Activated CD4-positive, alpha-beta T cell treated with anti-CD3 and anti-CD28 coated beads for 4 hours (primary cell): ENCODE data around the gene SHH.
A peak's percentile ranks its signal among the peaks of the same experiment; 100 is the strongest.

ENCODE experiments used
- DNase-seq, 2 donors: peaks; one replicate each; pipeline ENCODE4 v3.0.0-alpha.2; 2020

The SHH gene

GRCh38 chr7:155804897-155805825 lies 7.1 kb downstream of the SHH start:
- DNase-seq = peak in 1 of 2 donors; percentile 41

- no peak for DNase-seq
Measured at GRCh38 chr7:155804431-155804831, 7.8 kb downstream of the SHH start.

- no peak for DNase-seq
Measured at GRCh38 chr7:155803418-155804376, 8.6 kb downstream of the SHH start.

- no peak for DNase-seq
Measured at GRCh38 chr7:155802906-155803417, 9.3 kb downstream of the SHH start.

- no peak for DNase-seq
Measured at GRCh38 chr7:155802291-155802690, 10.0 kb downstream of the SHH start.

- DNase-seq = no peak
Measured at GRCh38 chr7:155800741-155801267, 11.5 kb downstream of the SHH start.

- no peak for DNase-seq
Measured at GRCh38 chr7:155800301-155800700, 12.0 kb downstream of the SHH start.

- no peak for DNase-seq
Measured at GRCh38 chr7:155799514-155799913, 12.7 kb downstream of the SHH start.

- no peak for DNase-seq
Measured at GRCh38 chr7:155798673-155799439, 13.4 kb downstream of the SHH start.

- no peak for DNase-seq
Measured at GRCh38 chr7:155797262-155798250, 14.7 kb downstream of the SHH start.

GRCh38 chr7:155796381-155797261 lies 15.6 kb downstream of the SHH start:
- peak; percentile 51 to 60 for DNase-seq

- DNase-seq = no peak
Measured at GRCh38 chr7:155795951-155796350, 16.3 kb downstream of the SHH start.

- no peak for DNase-seq
Measured at GRCh38 chr7:155795401-155795800, 16.9 kb downstream of the SHH start.

GRCh38 chr7:155794196-155794595 lies 18.1 kb downstream of the SHH start:
- no peak for DNase-seq

GRCh38 chr7:155793720-155794119 lies 18.5 kb downstream of the SHH start:
- no peak for DNase-seq

GRCh38 chr7:155792999-155793560 lies 19.2 kb downstream of the SHH start:
- no peak for DNase-seq

GRCh38 chr7:155792315-155792960 lies 19.8 kb downstream of the SHH start:
- DNase-seq = no peak

GRCh38 chr7:155791836-155792235 lies 20.4 kb downstream of the SHH start:
- DNase-seq = no peak

- DNase-seq = no peak
Measured at GRCh38 chr7:155791214-155791737, 21.0 kb downstream of the SHH start.
